Right atrium auricular region (tissue), 2 donors: ENCODE results near the gene PLA2G12A. TPM values are rescaled to one million over a fixed set of nuclear protein-coding genes. Genes with fewer than 3 reads are reported as not detected.

Source experiments
- DNase-seq: peaks from one replicate; pipeline ENCODE4 v3.0.0-alpha.2; 2019; ENCODE audit warnings: low spot score
- H3K27ac ChIP-seq, 2 donors: fragments of 200-600 bp; sonication (generic); 1 replicate in 1 of 2; 2 replicates in 1 of 2; pipeline ENCODE4 v1.5.1; 2016 to 2019
- H3K27me3 ChIP-seq, 2 donors: fragments of 200-600 bp; sonication (generic); one replicate each; pipeline versions ENCODE4 v1.5.1 to v1.6.0; 2017 to 2019
- H3K36me3 ChIP-seq: fragments of 200-600 bp; sonication (generic); one replicate; pipeline ENCODE4 v1.5.1; 2016
- H3K4me1 ChIP-seq, 2 donors: fragments of 200-600 bp; sonication (generic); one replicate each; pipeline versions ENCODE4 v1.5.1 to v1.6.0; 2017 to 2019
- H3K4me3 ChIP-seq, 2 donors: fragments of 200-600 bp; sonication (generic); 1 replicate in 1 of 2; 2 replicates in 1 of 2; pipeline ENCODE4 v1.5.1; 2017 to 2019; ENCODE audit warnings: mild to moderate bottlenecking in 1 of 2, moderate library complexity in 1 of 2
- H3K9me3 ChIP-seq, 2 donors: fragments of 200-600 bp; sonication (generic); one replicate each; pipeline ENCODE4 v1.5.1; 2019
- total RNA-seq, 2 donors: library from RNA; depleted of rRNA; stranded (reverse); fragments of >200 nt; gene quantifications; one replicate each; pipeline ENCODE4 v1.1.0, GENCODE V29; 2016
- TF ChIP-seq, protein P1 (sequence below), 2 donors: fragments of 200-600 bp; sonication (generic); IDR thresholded peaks; one replicate each; pipeline ENCODE4 v1.5.1; 2019; ENCODE audit warnings: antibody characterized with exemption in 2 of 2

The PLA2G12A gene
- total RNA-seq, 2 donors from 2014 or later, result 52.1 to 56.4 TPM

DNA sequence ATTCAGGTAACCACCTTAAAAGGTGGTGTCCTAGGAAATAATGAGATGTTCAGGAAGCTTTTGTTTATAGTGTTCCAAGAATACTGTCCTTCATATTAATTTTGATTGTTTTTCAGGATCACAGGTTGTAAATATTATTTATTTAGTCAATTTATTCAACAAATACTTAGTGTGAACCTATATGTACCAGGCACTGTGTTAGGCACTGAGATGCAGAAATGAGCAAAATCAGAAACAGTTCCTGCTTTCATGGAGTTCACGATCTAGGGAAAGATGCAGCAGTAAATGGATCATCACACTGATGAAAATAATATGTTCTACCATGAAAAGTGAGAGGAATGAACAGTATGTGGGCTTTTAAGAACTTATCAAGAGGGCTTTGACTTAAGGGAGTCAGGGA lies 18.2 kb upstream of the PLA2G12A start:
- H3K36me3 ChIP-seq, result no peaks in the 10 kb centered on the region
- H3K27me3 ChIP-seq, result no peaks in the 10 kb centered on the region
- no peak overlapping the region for H3K27ac ChIP-seq
- no peak overlapping the region for H3K4me3 ChIP-seq
- no peaks in the 10 kb centered on the region for H3K4me1 ChIP-seq
- DNase-seq, result no peak
- no peaks in the 10 kb centered on the region for H3K9me3 ChIP-seq
- TF ChIP-seq, protein P1, sequence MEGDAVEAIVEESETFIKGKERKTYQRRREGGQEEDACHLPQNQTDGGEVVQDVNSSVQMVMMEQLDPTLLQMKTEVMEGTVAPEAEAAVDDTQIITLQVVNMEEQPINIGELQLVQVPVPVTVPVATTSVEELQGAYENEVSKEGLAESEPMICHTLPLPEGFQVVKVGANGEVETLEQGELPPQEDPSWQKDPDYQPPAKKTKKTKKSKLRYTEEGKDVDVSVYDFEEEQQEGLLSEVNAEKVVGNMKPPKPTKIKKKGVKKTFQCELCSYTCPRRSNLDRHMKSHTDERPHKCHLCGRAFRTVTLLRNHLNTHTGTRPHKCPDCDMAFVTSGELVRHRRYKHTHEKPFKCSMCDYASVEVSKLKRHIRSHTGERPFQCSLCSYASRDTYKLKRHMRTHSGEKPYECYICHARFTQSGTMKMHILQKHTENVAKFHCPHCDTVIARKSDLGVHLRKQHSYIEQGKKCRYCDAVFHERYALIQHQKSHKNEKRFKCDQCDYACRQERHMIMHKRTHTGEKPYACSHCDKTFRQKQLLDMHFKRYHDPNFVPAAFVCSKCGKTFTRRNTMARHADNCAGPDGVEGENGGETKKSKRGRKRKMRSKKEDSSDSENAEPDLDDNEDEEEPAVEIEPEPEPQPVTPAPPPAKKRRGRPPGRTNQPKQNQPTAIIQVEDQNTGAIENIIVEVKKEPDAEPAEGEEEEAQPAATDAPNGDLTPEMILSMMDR (IDR thresholded peaks at IDR 0.05), result no peak

DNA sequence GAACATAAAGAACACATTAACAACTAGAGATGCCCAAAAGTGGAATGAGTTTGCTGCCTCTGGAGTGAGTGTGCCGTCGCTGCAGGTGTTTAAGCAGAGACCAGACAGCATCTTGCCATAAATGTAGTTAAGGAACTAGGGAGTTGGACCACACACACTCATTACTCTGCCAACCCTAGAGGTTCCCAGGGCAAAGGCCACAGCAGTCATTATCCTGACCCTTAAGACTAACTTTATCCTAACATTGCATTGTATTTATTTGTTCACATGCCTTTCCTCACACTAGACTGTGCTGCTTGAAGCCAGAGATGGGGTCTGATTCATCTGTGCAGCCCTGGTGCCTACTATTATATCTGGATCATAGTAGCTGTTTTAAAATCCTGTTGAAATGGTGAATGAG lies 16.9 kb upstream of the PLA2G12A start:
- TF ChIP-seq, protein P1 (IDR thresholded peaks at IDR 0.05), result no peak
- Histone ChIP-seq H3K36me3 (no peaks in the 10 kb centered on the region), H3K27ac (no peak overlapping the region), H3K27me3 (no peaks in the 10 kb centered on the region), H3K4me1 (no peaks in the 10 kb centered on the region), H3K4me3 (no peak overlapping the region), H3K9me3 (no peaks in the 10 kb centered on the region)
- no peak for DNase-seq

DNA sequence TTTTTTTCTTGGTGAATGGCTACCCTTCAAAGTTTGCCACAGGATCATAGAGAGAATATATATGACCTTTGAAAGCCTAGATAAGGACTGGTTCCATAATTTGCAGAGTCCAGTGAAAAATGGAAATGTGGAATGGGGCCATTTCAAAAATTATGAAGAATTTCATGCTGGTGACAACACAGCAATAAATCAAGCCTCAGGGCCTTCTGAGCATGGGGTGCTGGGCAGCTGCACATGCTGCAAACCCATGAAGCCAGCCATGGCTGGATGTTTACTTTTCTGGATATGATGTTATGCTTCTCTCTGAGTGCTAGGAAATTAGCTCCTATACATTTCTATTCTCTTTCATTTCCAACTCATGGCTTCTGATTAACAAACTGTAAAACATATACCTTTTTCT lies 16.0 kb upstream of the PLA2G12A start:
- Histone ChIP-seq H3K9me3 (no peaks in the 10 kb centered on the region), H3K27ac (no peak overlapping the region), H3K36me3 (no peaks in the 10 kb centered on the region), H3K4me1 (no peaks in the 10 kb centered on the region), H3K27me3 (no peaks in the 10 kb centered on the region), H3K4me3 (no peak overlapping the region)
- DNase-seq, result no peak
- TF ChIP-seq, protein P1 (IDR thresholded peaks at IDR 0.05), result no peak

DNA sequence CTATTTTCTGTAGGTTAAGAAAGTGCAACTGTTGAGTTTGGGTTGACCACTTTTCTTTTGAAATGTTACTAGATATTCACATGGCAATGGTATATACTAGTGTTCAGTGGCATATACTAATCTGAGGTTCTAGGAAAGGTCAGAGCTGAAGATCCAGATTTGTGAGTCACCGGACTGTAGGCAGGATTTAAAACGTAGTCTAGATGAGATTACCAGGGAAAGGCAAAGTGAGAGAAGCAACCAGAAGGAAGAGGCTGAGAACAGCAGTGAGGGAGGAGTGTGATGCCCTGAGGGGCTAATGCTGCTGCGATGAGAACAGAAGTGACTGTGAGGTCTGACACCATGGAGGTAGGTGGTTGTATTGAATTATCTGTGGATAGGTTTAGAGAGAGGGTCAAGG lies 9.7 kb upstream of the PLA2G12A start:
- no peaks in the 10 kb centered on the region for H3K9me3 ChIP-seq
- H3K36me3 ChIP-seq, result no peaks in the 10 kb centered on the region
- no peaks in the 10 kb centered on the region for H3K27me3 ChIP-seq
- TF ChIP-seq, protein P1 (IDR thresholded peaks at IDR 0.05), result no peak
- no peak overlapping the region for H3K4me3 ChIP-seq
- no peaks in the 10 kb centered on the region for H3K4me1 ChIP-seq
- no peak overlapping the region for H3K27ac ChIP-seq
- no peak for DNase-seq

DNA sequence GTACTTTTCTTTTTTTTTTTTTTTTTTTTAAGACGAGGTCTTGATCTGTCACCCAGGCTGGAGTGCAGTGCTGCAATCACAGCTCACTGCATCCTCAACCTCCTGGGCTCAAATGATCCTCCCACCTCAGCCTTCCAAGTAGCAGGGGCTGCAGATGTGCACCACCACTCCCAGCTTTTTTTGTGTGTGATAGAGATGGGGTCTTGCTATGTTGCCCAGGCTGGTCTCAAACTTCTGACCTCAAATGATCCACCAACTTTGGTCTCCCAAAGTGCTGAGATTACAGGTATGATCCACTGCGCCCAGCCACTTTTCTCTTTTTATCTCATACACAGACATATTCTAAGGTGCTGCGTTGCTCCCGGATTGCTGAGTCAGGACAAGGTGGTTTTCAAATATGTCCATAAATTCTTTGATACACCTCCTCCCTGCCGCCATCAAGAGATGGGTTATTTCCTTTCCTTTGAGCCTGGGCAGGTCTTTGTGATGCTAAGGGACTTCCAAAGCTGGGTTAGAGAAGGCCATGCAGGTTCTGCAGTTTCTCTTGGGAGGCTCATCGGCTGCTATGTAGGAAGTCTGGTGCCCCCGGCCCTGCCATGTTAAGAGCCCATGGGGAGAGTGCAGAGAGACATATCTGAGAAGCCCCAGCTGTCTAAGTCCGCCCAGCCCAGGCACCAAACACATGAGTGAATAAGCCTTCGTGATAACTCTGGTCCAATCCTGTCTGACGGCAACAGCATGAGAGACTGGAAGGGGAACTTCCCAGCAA lies 8.4 kb upstream of the PLA2G12A start:
- DNase-seq, result no peak
- Histone ChIP-seq H3K27me3 (no peaks in the 10 kb centered on the region), H3K4me1 (no peaks in the 10 kb centered on the region), H3K27ac (no peak overlapping the region), H3K36me3 (no peaks in the 10 kb centered on the region), H3K9me3 (no peaks in the 10 kb centered on the region), H3K4me3 (no peak overlapping the region)
- TF ChIP-seq, protein P1 (IDR thresholded peaks at IDR 0.05), result no peak
